PC-3 (cell line): ENCODE data around the gene AKR7A2. TPM values are rescaled to one million over a fixed set of nuclear protein-coding genes. Genes with fewer than 3 reads are reported as not detected.

Experiments
- ATAC-seq: fragments of 200-7000 bp; cut with Tn5 transposase; 2 replicates; pipeline ENCODE4 v1.9.1; 2020; ENCODE audit warnings: mild to moderate bottlenecking, moderate library complexity
- BruUV-seq: library from RNA; stranded (reverse); fragments of 400-500 nt; replicated peaks from 2 replicates; lab custom pipeline; 2021; lab: Mats Ljungman, UMichigan
- CTCF ChIA-PET: fragments of 300-600 bp; sonication (Branson Sonifier 250); formaldehyde crosslinking; loops from one replicate; lab custom pipeline; 2022; ENCODE audit warnings: antibody characterized with exemption; lab: Charles Lee
- POLR2A ChIA-PET: fragments of 300-600 bp; sonication (Branson Sonifier 250); formaldehyde crosslinking; loops from one replicate; lab custom pipeline; 2022; ENCODE audit warnings: antibody characterized with exemption; ENCODE audit not compliant: unreplicated experiment; lab: Charles Lee
- DNase-seq: peaks from one replicate; pipeline ENCODE4 v3.0.0-alpha.2; 2015
- H2AFZ ChIP-seq: fragments of 300-600 bp; sonication (generic); 2 replicates; pipeline ENCODE4 v1.6.0; 2016; ENCODE audit warnings: antibody characterized with exemption, low read length
- H3F3A ChIP-seq: fragments of 300-600 bp; sonication (generic); one replicate; pipeline ENCODE4 v1.6.0; 2017; ENCODE audit warnings: antibody characterized with exemption, low read length, control low read depth, mild to moderate bottlenecking; ENCODE audit not compliant: unreplicated experiment
- H3K27ac ChIP-seq: fragments of 300-600 bp; sonication (generic); 2 replicates; pipeline ENCODE4 v1.5.1; 2016; ENCODE audit warnings: mild to moderate bottlenecking, low read length
- H3K27me3 ChIP-seq: fragments of 300-600 bp; sonication (generic); 2 replicates; pipeline ENCODE4 v1.6.1; 2016; ENCODE audit warnings: low read length, mixed read lengths
- H3K36me3 ChIP-seq: fragments of 300-600 bp; sonication (generic); 2 replicates; pipeline ENCODE4 v1.6.1; 2016; ENCODE audit warnings: low read depth, mixed run types, low read length, mixed read lengths
- H3K4me1 ChIP-seq: fragments of 300-600 bp; sonication (generic); 2 replicates; pipeline ENCODE4 v1.5.1; 2016; ENCODE audit warnings: low read length; ENCODE audit not compliant: insufficient read depth
- H3K4me2 ChIP-seq: fragments of 300-600 bp; sonication (generic); 2 replicates; pipeline ENCODE4 v1.6.0; 2016; ENCODE audit warnings: low read length
- H3K4me3 ChIP-seq: fragments of 300-600 bp; sonication (generic); 2 replicates; pipeline ENCODE4 v1.5.1; 2016; ENCODE audit warnings: mild to moderate bottlenecking, low read length, mixed read lengths
- H3K79me2 ChIP-seq: fragments of 300-600 bp; sonication (generic); 2 replicates; pipeline ENCODE4 v1.6.1; 2017; ENCODE audit warnings: low read length, mixed read lengths
- H3K9ac ChIP-seq: fragments of 300-600 bp; sonication (generic); 2 replicates; pipeline ENCODE4 v1.6.0; 2016; ENCODE audit warnings: mild to moderate bottlenecking, low read length
- H3K9me2 ChIP-seq: fragments of 300-600 bp; sonication (generic); replicated peaks from 2 replicates; pipeline ENCODE4 v1.6.1; 2016; ENCODE audit warnings: mixed run types, low read length, mixed read lengths
- H3K9me3 ChIP-seq: fragments of 300-600 bp; sonication (generic); 2 replicates; pipeline ENCODE4 v1.6.1; 2016; ENCODE audit warnings: low read length, mixed read lengths
- H4K20me1 ChIP-seq: fragments of 300-600 bp; sonication (generic); 2 replicates; pipeline ENCODE4 v1.6.1; 2016; ENCODE audit warnings: low read length, mixed read lengths
- EZH2 ChIP-seq: fragments of 300-600 bp; sonication (generic); IDR thresholded peaks from one replicate; pipeline ENCODE4 v1.6.1; 2017; ENCODE audit warnings: antibody characterized with exemption, mild to moderate bottlenecking, low read length; ENCODE audit not compliant: unreplicated experiment
- EZH2phosphoT487 ChIP-seq: fragments of 300-600 bp; sonication (generic); IDR thresholded peaks from 2 replicates; pipeline ENCODE4 v1.6.1; 2018; ENCODE audit warnings: mild to moderate bottlenecking, antibody characterized with exemption, low read length, borderline replicate concordance
- intact Hi-C: fragments of 100-400 bp; cut with micrococcal nuclease; formaldehyde crosslinking; loops from 2 replicates; pipeline ENCODE4 v1.9.0; 2023
- total RNA-seq: library from RNA; depleted of rRNA; stranded (reverse); fragments of >200 nt; gene quantifications from 2 replicates; pipeline ENCODE4 v1.2.3, GENCODE V29; 2014
- TF ChIP-seq, protein P1 (sequence below): fragments of 300-600 bp; sonication (generic); conservative IDR thresholded peaks from 2 replicates; pipeline ENCODE4 v1.5.1; 2017; ENCODE audit warnings: antibody characterized with exemption, low read depth, mild to moderate bottlenecking, low read length

The AKR7A2 gene
- total RNA-seq, 1 experiment from 2014 or later = 63.3 TPM

- H3K4me2 ChIP-seq = no peak overlapping the region
- DNase-seq (peak; percentile 83), ATAC-seq (peak; percentile 25)
- ChIA-PET POLR2A (no interaction called here), CTCF (interaction anchor here (0.7 kb wide), 1 partner anchor 24 kb away, joined by 3 read pairs; no protein-coding TSS in a partner anchor)
- H2AFZ ChIP-seq = no peak overlapping the region
- no peaks in the 10 kb centered on the region for H3K79me2 ChIP-seq
- H4K20me1 ChIP-seq = no peaks in the 10 kb centered on the region
- peaks cover 6% of the 10 kb centered on the region; the same call in 1 of the 2 replicates for H3K36me3 ChIP-seq
- no peak overlapping the region for H3K9ac ChIP-seq
- H3K9me2 ChIP-seq = no peaks in the 10 kb centered on the region
- H3K27ac ChIP-seq = no peak overlapping the region
- TF ChIP-seq EZH2phosphoT487 = no peak
- TF ChIP-seq, protein P1, sequence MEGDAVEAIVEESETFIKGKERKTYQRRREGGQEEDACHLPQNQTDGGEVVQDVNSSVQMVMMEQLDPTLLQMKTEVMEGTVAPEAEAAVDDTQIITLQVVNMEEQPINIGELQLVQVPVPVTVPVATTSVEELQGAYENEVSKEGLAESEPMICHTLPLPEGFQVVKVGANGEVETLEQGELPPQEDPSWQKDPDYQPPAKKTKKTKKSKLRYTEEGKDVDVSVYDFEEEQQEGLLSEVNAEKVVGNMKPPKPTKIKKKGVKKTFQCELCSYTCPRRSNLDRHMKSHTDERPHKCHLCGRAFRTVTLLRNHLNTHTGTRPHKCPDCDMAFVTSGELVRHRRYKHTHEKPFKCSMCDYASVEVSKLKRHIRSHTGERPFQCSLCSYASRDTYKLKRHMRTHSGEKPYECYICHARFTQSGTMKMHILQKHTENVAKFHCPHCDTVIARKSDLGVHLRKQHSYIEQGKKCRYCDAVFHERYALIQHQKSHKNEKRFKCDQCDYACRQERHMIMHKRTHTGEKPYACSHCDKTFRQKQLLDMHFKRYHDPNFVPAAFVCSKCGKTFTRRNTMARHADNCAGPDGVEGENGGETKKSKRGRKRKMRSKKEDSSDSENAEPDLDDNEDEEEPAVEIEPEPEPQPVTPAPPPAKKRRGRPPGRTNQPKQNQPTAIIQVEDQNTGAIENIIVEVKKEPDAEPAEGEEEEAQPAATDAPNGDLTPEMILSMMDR = peak; percentile 81
- intact Hi-C loops = loop anchor here (5.0 kb wide), 1 partner anchor 311 kb away; no protein-coding TSS in a partner anchor
- H3F3A ChIP-seq = no peaks in the 10 kb centered on the region
- H3K4me3 ChIP-seq = no peak overlapping the region
- BruUV-seq = no TSS peak
- no peaks in the 10 kb centered on the region for H3K27me3 ChIP-seq
- no peaks in the 10 kb centered on the region for H3K9me3 ChIP-seq
- peaks cover 20% of the 10 kb centered on the region for H3K4me1 ChIP-seq
Measured at GRCh38 chr1:19341201-19342061, 29.5 kb upstream of the AKR7A2 start.

DNA sequence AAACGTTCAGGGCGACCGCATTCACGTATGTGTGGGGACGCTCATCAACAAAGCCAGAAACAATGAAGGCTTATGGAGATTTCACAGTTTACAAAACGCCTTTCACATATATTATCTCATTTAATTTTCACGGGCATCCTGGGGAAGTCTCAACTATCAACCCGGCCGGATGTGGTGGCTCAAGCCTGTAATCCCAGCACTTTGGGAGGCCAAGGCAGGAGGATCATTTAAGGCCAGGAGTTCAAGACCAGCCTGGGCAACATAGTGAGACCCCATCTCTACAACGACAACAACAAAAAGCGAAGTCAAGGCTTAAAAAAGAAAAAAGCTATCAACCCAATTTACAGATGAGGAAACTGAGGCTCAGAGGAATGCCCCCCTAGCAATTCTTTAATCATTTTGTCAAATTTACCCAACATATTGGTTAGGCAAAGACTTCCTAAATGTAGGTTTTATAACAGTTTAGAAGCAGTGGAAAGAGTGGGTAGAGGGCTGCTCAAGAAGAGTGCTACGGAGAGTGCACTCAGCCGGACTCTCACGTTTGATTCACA lies 28.5 kb upstream of the AKR7A2 start:
- no TSS peak for BruUV-seq
- Histone ChIP-seq H3K9me2 (no peaks in the 10 kb centered on the region), H2AFZ (no peak overlapping the region), H3K9me3 (no peaks in the 10 kb centered on the region), H3K4me2 (no peak overlapping the region), H3K27ac (no peak overlapping the region), H3K4me3 (no peak overlapping the region), H3K79me2 (no peaks in the 10 kb centered on the region), H3K9ac (no peak overlapping the region), H3K4me1 (peaks cover 26% of the 10 kb centered on the region), H3F3A (no peaks in the 10 kb centered on the region), H4K20me1 (no peaks in the 10 kb centered on the region), H3K27me3 (no peaks in the 10 kb centered on the region), H3K36me3 (peaks cover 6% of the 10 kb centered on the region; the same call in 1 of the 2 replicates)
- CTCF ChIA-PET = no interaction called here
- DNase-seq (no peak), ATAC-seq (no peak)
- intact Hi-C loops = loop anchor here (5.0 kb wide), 1 partner anchor 312 kb away; no protein-coding TSS in a partner anchor
- POLR2A ChIA-PET = no interaction called here
- TF ChIP-seq EZH2phosphoT487 (no peak), EZH2 (no peak)
- TF ChIP-seq, protein P1 = no peak
